ENCODE results near the gene TANGO2.

- TF ChIP-seq POLR2AphosphoS5 (IDR thresholded peaks at IDR 0.05; ENCODE audit: low read depth, low read length) (no peak), POLR2A (IDR thresholded peaks at IDR 0.05; ENCODE audit: low read depth, low read length) (no peak), TAF1 (IDR thresholded peaks at IDR 0.05; ENCODE audit: low read depth, low read length) (no peak), PAX5 (IDR thresholded peaks at IDR 0.05; ENCODE audit: insufficient read depth, low read length, severe bottlenecking) (no peak), POU2F2 (IDR thresholded peaks at IDR 0.05; ENCODE audit: low read depth, low read length) (no peak), SPI1 (IDR thresholded peaks at IDR 0.05; ENCODE audit: low read depth, low read length) (no peak)
These were observed 65.2 kb downstream of the TANGO2 start for GRCh38 chr22:20086101-20086599.
